GM23338 (cell line): Measurements from ENCODE around the gene NRP1. TPM values are rescaled to one million over a fixed set of nuclear protein-coding genes. Genes with fewer than 3 reads are reported as not detected.

Experiments
- ATAC-seq: fragments of 200-7000 bp; cut with Tn5 transposase; 3 replicates; pipeline ENCODE4 v1.9.1; 2020
- DNase-seq: peaks from one replicate; pipeline ENCODE4 v3.0.0-alpha.2; 2015; ENCODE audit warnings: low spot score
- H2AFZ ChIP-seq: fragments of 200-600 bp; sonication (generic); 2 replicates; pipeline ENCODE4 v1.8.0; 2016; ENCODE audit warnings: antibody characterized with exemption, mild to moderate bottlenecking, moderate library complexity
- H3F3A ChIP-seq: fragments of 200-600 bp; sonication (generic); replicated peaks from 2 replicates; pipeline ENCODE4 v1.8.0; 2017; ENCODE audit warnings: antibody characterized with exemption, mixed run types, low read depth
- H3K27ac ChIP-seq: fragments of 200-600 bp; sonication (generic); 2 replicates; pipeline ENCODE4 v1.6.1; 2016; ENCODE audit warnings: low read depth
- H3K27me3 ChIP-seq: fragments of 200-600 bp; sonication (generic); 2 replicates; pipeline ENCODE4 v1.8.0; 2016; ENCODE audit warnings: mild to moderate bottlenecking, mixed run types, moderate library complexity; ENCODE audit not compliant: insufficient read depth
- H3K36me3 ChIP-seq: fragments of 200-600 bp; sonication (generic); 2 replicates; pipeline ENCODE4 v1.8.0; 2016; ENCODE audit warnings: mild to moderate bottlenecking; ENCODE audit not compliant: insufficient read depth
- H3K4me1 ChIP-seq: fragments of 200-600 bp; sonication (generic); 2 replicates; pipeline ENCODE4 v1.8.0; 2016; ENCODE audit warnings: mild to moderate bottlenecking, moderate library complexity; ENCODE audit not compliant: insufficient read depth
- H3K4me2 ChIP-seq: fragments of 200-600 bp; sonication (generic); 2 replicates; pipeline ENCODE4 v1.7.1; 2017; ENCODE audit warnings: mixed run types
- H3K4me3 ChIP-seq: fragments of 200-600 bp; sonication (generic); 2 replicates; pipeline ENCODE4 v1.6.1; 2016; ENCODE audit warnings: mixed run types
- H3K79me2 ChIP-seq: fragments of 200-600 bp; sonication (generic); replicated peaks from 2 replicates; pipeline ENCODE4 v1.8.0; 2017; ENCODE audit warnings: mild to moderate bottlenecking; ENCODE audit not compliant: insufficient read depth
- H3K9me2 ChIP-seq: fragments of 200-600 bp; sonication (generic); 2 replicates; pipeline ENCODE4 v1.8.0; 2017; ENCODE audit not compliant: insufficient read depth
- H4K20me1 ChIP-seq: fragments of 200-600 bp; sonication (generic); replicated peaks from 2 replicates; pipeline ENCODE4 v1.8.0; 2017; ENCODE audit warnings: mild to moderate bottlenecking; ENCODE audit not compliant: insufficient read depth
- H3K27ac Mint-ChIP-seq: 2 replicates; pipeline ENCODE4 v1.8.0; 2020; ENCODE audit warnings: inconsistent platforms, mild to moderate bottlenecking, moderate library complexity, mixed read lengths
- H3K27me3 Mint-ChIP-seq: 3 replicates; pipeline ENCODE4 v1.8.0; 2022; ENCODE audit warnings: low read depth, mild to moderate bottlenecking, moderate library complexity, mixed read lengths, inconsistent platforms; ENCODE audit not compliant: insufficient read depth, poor library complexity
- H3K36me3 Mint-ChIP-seq: 3 replicates; pipeline ENCODE4 v1.8.0; 2021; ENCODE audit warnings: low read depth, mild to moderate bottlenecking, inconsistent platforms, moderate library complexity, mixed read lengths
- H3K4me1 Mint-ChIP-seq: 3 replicates; pipeline ENCODE4 v1.8.0; 2020; ENCODE audit warnings: mild to moderate bottlenecking, inconsistent platforms, mixed read lengths
- H3K4me3 Mint-ChIP-seq: 3 replicates; pipeline ENCODE4 v1.8.0; 2021; ENCODE audit warnings: moderate library complexity, mild to moderate bottlenecking, inconsistent platforms, mixed read lengths
- H3K9me3 Mint-ChIP-seq: 3 replicates; pipeline ENCODE4 v1.8.0; 2020; ENCODE audit warnings: moderate library complexity, mild to moderate bottlenecking, inconsistent platforms, mixed read lengths
- CREB1 ChIP-seq: fragments of 250-450 bp; sonication (Bioruptor Pico); IDR thresholded peaks from 2 replicates; pipeline ENCODE4 v1.5.0; 2020; ENCODE audit warnings: low read depth, mild to moderate bottlenecking, moderate library complexity
- ETS1 ChIP-seq: IDR thresholded peaks from 2 replicates; pipeline ENCODE4 v1.6.1; 2016; ENCODE audit warnings: antibody characterized with exemption
- EZH2 ChIP-seq: fragments of 200-600 bp; sonication (generic); IDR thresholded peaks from one replicate; pipeline ENCODE4 v1.8.0; 2017; ENCODE audit warnings: antibody characterized with exemption, mild to moderate bottlenecking, low read depth; ENCODE audit not compliant: unreplicated experiment
- EZH2phosphoT487 ChIP-seq: fragments of 200-600 bp; sonication (generic); IDR thresholded peaks from one replicate; pipeline ENCODE4 v1.8.1; 2018; ENCODE audit warnings: antibody characterized with exemption; ENCODE audit not compliant: unreplicated experiment
- JUNB ChIP-seq: IDR thresholded peaks from one replicate; pipeline ENCODE4 v1.6.1; 2016; ENCODE audit warnings: antibody characterized with exemption; ENCODE audit not compliant: unreplicated experiment
- NANOG ChIP-seq: IDR thresholded peaks from 2 replicates; pipeline ENCODE4 v1.6.1; 2016; ENCODE audit warnings: antibody characterized with exemption, borderline replicate concordance
- POLR2AphosphoS5 ChIP-seq: IDR thresholded peaks from 2 replicates; pipeline ENCODE4 v1.6.1; 2016; ENCODE audit warnings: antibody characterized with exemption, low read depth
- REST ChIP-seq: IDR thresholded peaks from one replicate; pipeline ENCODE4 v1.6.1; 2018; ENCODE audit warnings: antibody characterized with exemption; ENCODE audit not compliant: unreplicated experiment
- STAT1 ChIP-seq: IDR thresholded peaks from one replicate; pipeline ENCODE4 v1.6.1; 2016; ENCODE audit warnings: antibody characterized with exemption; ENCODE audit not compliant: unreplicated experiment
- ZNF114 ChIP-seq: fragments of 250-450 bp; sonication (Bioruptor Pico); IDR thresholded peaks from 2 replicates; pipeline ENCODE4 v1.5.0; 2020; ENCODE audit warnings: mild to moderate bottlenecking, moderate library complexity
- ZNF331 ChIP-seq: fragments of 250-450 bp; sonication (Bioruptor Pico); IDR thresholded peaks from 2 replicates; pipeline ENCODE4 v1.5.0; 2020; ENCODE audit warnings: low read depth, mild to moderate bottlenecking, moderate library complexity
- ZNF462 ChIP-seq: fragments of 250-450 bp; sonication (Bioruptor Pico); IDR thresholded peaks from 2 replicates; pipeline ENCODE4 v1.5.0; 2020; ENCODE audit warnings: mild to moderate bottlenecking, moderate library complexity
- polyA plus RNA-seq: library from polyadenylated mRNA; unstranded; fragments of >200 nt; fragmentation: Nextera tagmentation; extraction: Ambion mirVana; gene quantifications from 2 replicates; pipeline ENCODE4 v1.2.1, GENCODE V29; 2016
- total RNA-seq: library from RNA; depleted of rRNA; stranded (reverse); fragments of >200 nt; shearing (Covaris generic); gene quantifications from 2 replicates; pipeline ENCODE4 v1.2.3, GENCODE V29; 2014

Gene NRP1
- total and polyA plus RNA-seq, 2 experiments from 2014 or later, result 2.9 to 3.5 TPM

- no peak for TF ChIP-seq REST
Observed at GRCh38 chr10:33345236-33345635, 10.8 kb upstream of the NRP1 start (continued).

GRCh38 chr10:33344676-33345075 is 10.2 kb upstream of the NRP1 start:
- H3K36me3 Mint-ChIP-seq, result no peaks in the 10 kb centered on the region
- Histone ChIP-seq H3K36me3 (no peaks in the 10 kb centered on the region), H3K9me2 (no peaks in the 10 kb centered on the region), H3F3A (no peaks in the 10 kb centered on the region), H3K4me1 (0 out of 2 replicates have a peak, but pooled peaks cover 8% of the 10 kb centered on the region), H2AFZ (no peak overlapping the region), H3K27me3 (peaks cover 2% of the 10 kb centered on the region; the same call in 1 of the 2 replicates), H3K4me3 (no peak overlapping the region), H3K4me2 (no peak overlapping the region), H4K20me1 (no peaks in the 10 kb centered on the region), H3K79me2 (no peaks in the 10 kb centered on the region), H3K27ac (no peak overlapping the region)
- H3K4me1 Mint-ChIP-seq, result peaks cover 12% of the 10 kb centered on the region; the same call in 2 of the 3 replicates
- no peak overlapping the region for H3K4me3 Mint-ChIP-seq
- no peaks in the 10 kb centered on the region for H3K27me3 Mint-ChIP-seq
- H3K27ac Mint-ChIP-seq, result no peak overlapping the region
- no peak for DNase-seq
- no peaks in the 10 kb centered on the region for H3K9me3 Mint-ChIP-seq
- ATAC-seq, result no peak
- TF ChIP-seq REST (no peak), ETS1 (no peak), EZH2 (no peak), EZH2phosphoT487 (no peak), JUNB (no peak), ZNF114 (no peak), ZNF462 (CRISPR knock-in tag) (no peak), STAT1 (no peak), CREB1 (no peak), NANOG (no peak), ZNF331 (no peak), POLR2AphosphoS5 (no peak)
